Stimulated activated CD4-positive, alpha-beta T cell treated with anti-CD3 and anti-CD28 coated beads, Interleukin-2, amount 100 ng/mL, for 4 hours (primary cell): ENCODE data around the gene HSD11B2.

Experiments used
- DNase-seq: peaks from one replicate; pipeline ENCODE4 v3.0.0-alpha.2; 2020; ENCODE audit warnings: low read depth

HSD11B2 gene

GRCh38 chr16:67451704-67452435, 20.9 kb downstream of the HSD11B2 start:
- DNase-seq, result no peak

GRCh38 chr16:67454104-67454503, 23.2 kb downstream of the HSD11B2 start:
- no peak for DNase-seq

DNA sequence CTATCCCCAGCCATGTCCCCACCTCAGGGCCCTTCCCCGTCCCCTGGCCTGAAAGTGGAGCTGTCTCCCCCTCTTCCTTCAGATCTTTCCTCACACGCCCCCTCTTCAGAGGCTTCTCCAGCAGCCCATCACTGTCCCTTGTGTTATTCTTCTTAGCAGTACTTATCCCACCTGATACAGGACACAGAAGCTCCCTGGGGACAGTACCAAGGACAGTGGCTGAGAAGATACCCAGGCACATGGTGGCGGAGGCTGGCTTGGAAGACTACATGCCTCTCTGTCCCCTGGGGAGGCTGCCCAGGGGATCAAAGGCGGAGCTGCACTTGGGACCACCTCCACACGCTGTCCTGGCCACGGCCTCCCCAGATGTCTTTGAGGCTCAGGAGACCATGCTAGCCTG, 23.9 kb downstream of the HSD11B2 start:
- DNase-seq, result no peak

GRCh38 chr16:67456391-67457081, 25.6 kb downstream of the HSD11B2 start:
- DNase-seq, result no peak

DNA sequence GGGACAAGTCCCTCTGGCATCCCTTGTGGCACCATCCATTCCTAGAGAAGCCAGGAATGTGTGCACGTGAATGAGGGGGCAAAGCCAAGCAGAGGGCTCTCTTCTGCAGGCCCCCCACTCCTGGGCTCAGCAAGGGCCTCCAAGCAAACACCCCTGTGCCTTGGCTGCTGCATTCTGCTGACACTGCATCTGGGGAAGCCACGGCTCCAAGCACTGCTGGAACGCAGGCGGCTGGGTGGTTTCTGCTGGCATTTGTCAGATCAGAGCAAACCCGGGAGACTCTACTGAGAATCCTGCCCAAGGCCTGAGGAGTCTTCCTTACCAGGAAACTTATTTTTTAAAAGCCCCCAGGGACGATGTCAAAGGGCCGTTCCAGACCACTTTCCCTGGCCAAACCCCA, 26.7 kb downstream of the HSD11B2 start:
- no peak for DNase-seq

DNA sequence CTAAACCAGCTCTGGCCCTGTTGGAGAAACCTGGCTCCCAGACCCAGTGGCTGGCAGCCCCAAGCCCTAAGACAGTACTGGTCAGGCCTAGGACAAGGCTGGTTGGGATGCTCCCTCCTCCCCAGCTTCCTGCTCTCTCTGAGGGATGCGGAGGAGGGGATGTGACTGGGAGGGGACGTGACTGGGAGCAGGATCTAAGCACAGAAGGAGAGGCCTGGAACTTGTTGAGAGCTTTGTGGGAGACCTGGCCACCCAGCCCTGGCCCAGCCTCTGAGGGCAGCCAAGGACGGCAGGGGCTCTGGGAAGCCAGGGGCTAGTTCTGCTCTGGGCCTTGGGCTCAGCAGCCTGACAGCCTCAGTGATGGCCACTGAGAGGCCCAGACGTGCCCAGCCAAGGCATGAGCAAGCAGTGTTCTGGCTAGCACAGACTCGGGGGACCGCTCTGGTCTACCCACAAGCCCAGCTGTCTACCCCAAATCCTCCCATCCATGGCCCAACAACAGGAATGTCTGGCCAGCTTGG, 27.3 kb downstream of the HSD11B2 start:
- DNase-seq, result no peak

- no peak for DNase-seq
Measured at GRCh38 chr16:67459066-67459860, 28.3 kb downstream of the HSD11B2 start.

DNA sequence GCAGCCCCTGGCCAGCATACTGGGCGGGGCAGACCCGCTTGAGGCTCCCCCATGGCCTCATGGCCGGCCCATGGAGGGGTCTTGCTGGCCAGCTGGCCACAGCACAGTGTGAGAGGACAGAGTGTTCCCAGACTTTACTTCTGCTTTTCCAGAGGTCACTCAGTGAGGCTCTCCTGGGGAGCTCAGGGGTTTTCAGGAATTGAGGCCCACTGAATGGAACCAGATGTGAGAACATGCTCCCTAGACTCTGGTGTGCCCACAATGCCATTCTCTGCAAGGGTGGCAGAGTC, 28.9 kb downstream of the HSD11B2 start:
- no peak for DNase-seq

DNA sequence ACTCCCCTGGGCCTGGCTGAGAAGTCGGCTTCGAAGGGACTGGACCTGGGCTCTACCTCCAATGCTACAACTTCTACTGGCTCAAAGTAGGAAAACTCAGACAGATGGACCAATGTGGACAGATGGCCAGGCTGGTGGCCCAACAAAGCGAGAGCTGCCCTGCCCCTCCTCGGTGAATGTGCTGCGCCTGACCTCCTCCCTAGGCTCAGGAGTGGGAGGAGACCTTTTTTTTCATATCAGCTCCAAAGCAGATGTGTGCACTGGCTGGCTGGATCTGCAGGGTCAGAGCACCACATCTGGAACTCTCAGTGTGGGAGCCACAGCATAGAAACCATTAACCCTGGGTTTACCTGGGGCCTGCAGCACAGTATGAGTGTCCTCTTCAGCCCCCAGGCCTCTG, 29.2 kb downstream of the HSD11B2 start:
- no peak for DNase-seq

DNA sequence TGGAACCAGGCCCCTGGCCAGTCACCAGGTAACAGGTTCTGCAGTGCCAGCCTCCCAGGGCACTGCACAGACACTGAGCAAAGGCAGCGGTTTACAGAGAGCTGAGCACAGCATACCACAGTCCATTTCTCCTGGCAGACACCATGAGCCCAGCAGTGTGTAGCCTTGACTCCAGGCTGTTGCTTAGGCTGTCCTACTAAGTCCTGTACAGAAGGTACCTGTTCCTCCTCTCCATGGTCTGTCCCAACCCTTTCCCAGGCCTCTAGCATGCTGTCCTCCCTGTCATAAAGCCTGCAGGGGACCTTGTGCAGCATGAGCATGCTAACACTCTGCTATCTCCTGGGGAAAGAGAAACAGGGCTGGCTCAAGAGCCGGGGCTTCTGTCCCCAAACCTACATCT, 30.0 kb downstream of the HSD11B2 start:
- no peak for DNase-seq

DNA sequence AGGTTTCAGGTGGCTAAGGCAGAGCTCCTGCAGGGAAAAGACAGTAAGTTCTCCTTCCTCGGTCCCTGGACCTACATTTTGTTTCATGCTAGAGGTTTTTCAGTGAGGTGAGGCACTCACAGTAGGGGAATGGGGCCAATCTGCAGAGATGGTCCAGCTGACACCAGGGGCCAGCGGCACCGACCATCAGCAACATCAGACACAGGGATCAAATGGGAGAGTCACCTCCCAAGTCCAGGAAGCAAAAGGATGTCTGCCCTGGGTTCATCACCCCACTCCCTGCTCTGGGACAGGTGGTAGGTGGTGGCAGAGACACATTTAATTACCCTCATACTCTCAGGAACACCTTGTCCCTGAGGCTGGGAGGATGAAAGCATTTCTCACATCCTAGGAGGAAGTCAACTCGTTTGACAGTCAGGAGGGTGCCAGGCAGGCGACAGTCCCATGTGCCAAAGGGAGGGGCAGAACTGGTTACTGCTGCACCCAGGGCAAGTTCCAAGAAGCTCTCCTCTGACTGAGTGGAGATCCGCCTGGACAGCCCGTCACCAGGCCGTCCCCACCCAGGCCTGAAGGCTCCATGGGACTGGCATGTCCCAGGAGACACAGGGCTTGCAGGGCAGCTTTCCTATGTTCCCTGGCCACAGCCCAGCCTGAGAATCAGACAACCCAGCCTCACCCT, 30.8 kb downstream of the HSD11B2 start:
- DNase-seq, result no peak

GRCh38 chr16:67462279-67462655, 31.3 kb downstream of the HSD11B2 start:
- no peak for DNase-seq

- no peak for DNase-seq
Measured at GRCh38 chr16:67463059-67463458, 32.1 kb downstream of the HSD11B2 start.

GRCh38 chr16:67463691-67464090, 32.8 kb downstream of the HSD11B2 start:
- no peak for DNase-seq

- no peak for DNase-seq
Measured at GRCh38 chr16:67464565-67464964, 33.6 kb downstream of the HSD11B2 start.

DNA sequence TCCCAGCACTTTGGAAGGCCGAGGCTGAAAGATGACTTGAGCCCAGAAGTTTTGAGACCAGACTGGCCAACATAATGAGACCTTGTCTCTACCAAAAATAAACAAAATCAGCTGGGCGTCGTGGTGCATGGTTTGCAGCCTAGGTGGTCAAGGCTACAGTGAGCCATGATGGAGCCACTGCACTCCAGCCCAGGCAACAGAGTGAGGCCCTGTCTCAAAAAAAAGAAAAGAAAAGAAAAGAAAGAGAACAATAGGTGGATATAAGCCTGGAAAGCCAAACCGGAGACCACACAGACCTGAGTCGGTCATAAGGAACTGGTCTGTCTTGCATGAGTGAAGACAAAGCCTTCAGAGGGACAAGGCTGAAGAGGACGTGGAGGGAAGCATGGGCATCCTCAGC, 35.7 kb downstream of the HSD11B2 start:
- DNase-seq, result no peak

GRCh38 chr16:67468731-67469130, 37.8 kb downstream of the HSD11B2 start:
- no peak for DNase-seq

DNA sequence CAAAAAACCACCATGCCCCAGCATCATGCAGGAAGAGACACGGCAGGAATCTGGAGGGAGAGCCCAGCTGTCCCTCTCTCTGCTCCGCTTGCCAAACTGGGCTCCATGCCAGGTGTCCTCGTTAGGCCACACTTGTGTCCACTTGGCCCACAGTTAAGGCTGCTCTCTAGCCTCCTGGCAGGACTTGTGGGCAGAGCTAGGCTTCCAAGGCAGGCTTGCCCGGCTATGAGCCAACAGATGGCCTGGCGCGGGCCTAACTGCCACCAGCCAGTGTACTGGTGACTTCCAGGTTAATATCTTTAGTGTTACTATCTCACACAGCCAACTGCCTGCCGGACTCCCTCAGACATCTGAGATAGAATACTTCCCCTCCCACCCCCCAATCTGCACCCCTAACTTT, 39.4 kb downstream of the HSD11B2 start:
- DNase-seq, result no peak

- no peak for DNase-seq
Measured at GRCh38 chr16:67471758-67472384, 41.0 kb downstream of the HSD11B2 start.

DNA sequence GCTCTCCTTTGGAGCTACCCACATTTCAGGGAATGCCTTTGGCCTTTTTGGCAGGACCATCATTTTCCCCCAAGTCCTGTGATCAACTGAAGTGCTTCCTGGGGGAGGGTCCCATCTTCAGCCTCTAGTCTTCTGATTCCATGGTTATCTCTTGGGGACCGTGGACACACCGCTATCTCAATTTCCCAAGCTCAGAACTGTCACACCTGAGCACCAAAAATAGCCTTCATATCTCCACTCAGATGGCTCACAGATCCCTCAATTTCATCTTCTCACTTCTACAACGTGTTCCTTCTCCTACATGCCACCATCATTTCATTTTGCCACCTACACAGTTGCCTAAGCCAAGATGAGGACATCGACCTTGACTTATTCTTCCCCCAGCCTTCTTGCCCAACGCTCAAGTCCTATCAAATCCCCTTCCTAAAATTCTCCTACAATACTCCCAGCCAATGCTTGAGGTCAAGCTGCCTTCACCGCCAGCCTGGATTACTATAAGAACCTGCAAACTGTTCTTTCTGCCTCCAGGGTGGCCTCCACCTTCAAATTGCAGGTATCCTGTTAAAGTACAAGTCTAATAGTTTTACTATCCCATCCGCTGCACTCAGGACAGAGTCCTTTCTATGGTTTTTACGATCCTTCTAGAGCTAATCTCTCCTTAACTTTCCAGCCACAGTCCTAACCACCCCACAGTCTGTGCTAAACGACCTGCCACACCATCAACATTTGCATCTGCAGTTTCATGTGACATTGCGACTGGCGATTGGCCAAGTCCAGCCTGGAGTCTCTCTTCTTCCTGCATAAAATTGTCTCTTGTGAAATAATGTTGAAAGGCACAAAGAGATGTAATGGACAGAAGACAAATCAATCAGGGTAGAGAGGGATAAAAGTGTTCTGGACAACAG, 43.9 kb downstream of the HSD11B2 start:
- DNase-seq, result no peak
